ENCODE results near the gene CELF4.

CELF4 gene

DNA sequence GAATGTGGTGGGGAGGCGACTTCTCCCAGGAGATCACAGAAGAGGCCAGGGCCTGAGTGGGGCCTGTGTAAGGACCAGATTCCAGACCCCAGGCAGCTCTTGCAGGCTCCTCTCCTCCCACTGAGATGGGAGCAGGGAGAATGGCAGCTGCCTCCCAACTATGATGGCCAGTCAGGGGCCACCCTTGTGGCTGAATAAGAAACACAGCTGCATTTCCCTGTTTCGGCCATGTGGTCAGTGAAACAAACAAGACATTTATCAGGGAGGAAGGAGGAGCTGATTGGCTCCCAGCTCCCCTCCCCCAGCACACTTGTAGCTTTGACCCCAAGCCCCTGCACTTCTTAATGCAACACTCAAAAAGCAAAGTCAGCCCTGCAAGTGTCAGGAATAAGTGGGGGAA is 143.5 kb downstream of the CELF4 start:
- DNase-seq (ENCODE audit: low read depth in 3 of 3, low spot score in 1 of 3) = no peak

DNA sequence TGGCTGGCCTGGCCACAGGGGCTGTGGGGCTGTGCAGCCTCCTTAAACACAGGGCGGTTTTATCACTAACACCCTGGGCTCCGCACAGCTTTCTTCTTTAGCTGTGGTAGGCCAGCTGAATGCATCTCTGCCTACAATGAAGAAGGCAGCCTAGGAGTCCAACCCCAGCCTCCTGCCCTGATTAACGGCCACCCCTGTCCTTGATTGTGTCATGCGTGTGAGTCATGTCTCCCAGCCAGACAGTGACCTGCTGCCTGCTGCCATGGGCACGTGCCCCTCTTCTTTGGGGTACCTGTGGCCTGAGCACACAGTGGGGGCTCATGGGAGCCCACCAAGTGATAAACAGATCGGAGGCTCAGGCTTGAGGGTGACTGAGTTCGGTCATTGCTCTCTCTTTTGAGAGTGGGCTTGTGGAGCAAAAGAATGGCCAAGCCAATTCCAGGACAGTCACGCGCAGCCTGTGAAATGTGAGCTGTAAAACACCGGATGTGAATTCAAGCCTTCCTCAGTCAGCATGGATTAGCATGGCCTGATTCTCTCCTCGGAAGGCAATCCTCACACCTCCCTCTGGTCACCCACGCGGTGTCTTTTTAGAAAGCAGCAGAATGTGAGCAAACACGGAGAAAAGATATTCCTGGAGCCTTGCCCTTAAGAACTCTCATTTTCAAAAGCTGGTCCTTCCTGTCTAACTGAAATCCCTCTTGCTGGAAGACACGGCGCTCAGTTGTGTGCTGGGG is 144.1 kb downstream of the CELF4 start:
- DNase-seq (ENCODE audit: low read depth in 3 of 3, low spot score in 1 of 3) = no peak

- DNase-seq (ENCODE audit: low read depth in 3 of 3, low spot score in 1 of 3) = no peak
These were observed 145.2 kb downstream of the CELF4 start for GRCh38 chr18:37420315-37420880.

GRCh38 chr18:37419866-37420265 is 145.7 kb downstream of the CELF4 start:
- DNase-seq (ENCODE audit: low read depth in 3 of 3, low spot score in 1 of 3) = no peak

DNA sequence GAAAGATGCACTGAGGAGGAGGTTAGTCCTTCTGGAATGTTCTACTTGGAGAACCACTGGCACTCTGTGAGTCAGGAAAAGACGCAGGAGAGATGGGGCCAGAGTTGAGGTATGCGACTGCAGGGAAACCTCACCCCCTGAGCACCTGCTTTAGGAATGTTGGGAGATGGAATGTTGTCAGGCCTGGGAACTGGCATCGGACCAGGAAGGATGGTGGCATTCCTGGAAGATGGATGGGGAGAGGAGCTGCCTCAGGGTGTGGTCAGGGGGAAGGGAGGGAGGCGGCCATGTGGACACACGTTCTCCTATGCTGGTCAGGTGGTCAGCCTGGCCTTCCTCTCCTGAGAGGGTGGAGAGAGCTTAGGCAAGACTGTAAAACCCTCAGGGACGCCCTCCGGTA is 146.3 kb downstream of the CELF4 start:
- DNase-seq (ENCODE audit: low read depth in 3 of 3, low spot score in 1 of 3) = no peak

DNA sequence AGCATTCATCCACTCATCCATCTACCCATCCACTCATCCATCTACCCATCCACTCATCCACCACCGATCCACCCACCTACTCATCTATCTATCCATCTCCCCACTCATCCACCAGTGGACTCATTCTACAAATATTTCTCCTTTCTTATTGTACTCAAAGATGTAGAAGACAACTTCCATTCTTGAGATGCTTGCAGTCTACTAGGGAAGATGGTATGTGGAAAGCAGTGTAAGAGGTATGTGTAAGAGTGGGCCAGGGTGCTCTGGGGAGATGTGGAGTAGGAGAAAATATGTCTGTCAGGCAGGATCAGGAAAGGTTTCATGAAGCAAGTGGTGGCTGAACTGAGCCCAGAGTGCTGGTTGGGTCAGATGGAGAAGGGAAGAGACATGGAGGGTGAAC is 150.8 kb downstream of the CELF4 start:
- DNase-seq (ENCODE audit: low read depth in 3 of 3, low spot score in 1 of 3) = no peak

- no peak for DNase-seq (ENCODE audit: low read depth in 3 of 3, low spot score in 1 of 3)
These were observed 152.8 kb downstream of the CELF4 start for GRCh38 chr18:37412829-37413228.

DNA sequence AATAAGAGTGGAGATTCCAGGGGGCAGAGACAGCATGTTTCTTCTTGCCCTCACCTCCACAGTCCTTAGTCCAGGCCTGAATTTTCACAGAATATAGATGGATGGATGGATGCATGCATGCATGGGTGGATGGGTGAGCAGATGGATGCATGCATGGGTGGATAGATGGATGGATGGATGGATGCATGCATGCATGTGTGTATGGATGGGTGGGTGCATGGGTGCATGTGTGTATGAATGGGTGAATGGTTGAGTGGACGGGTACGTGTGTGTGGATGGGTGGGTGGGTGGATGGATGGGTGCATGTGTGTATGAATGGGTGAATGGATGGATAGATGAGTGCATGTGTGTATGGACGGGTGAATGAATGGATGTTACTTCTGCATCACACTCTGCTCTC is 153.3 kb downstream of the CELF4 start:
- no peak for DNase-seq (ENCODE audit: low read depth in 3 of 3, low spot score in 1 of 3)

DNA sequence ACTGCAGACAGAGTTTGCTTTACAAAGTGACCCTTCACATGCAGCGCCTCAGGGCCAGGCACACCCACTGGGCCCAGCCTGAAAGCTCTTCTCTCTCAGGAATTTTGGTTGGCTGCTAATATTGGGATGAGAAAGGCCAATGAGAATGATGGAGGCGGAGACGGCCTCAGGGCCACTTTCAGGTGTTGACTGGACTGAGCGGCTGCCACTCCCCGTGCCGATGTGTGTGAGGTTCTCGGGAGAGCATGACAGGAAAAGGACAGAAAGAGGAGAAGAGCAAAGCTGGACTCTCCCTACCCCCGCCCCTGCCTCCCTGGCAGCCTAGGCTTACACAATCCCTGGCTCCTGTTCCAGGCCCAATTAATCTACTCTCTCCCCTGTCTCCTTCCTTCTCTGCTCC is 155.7 kb downstream of the CELF4 start:
- DNase-seq (ENCODE audit: low read depth in 3 of 3, low spot score in 1 of 3) = no peak

DNA sequence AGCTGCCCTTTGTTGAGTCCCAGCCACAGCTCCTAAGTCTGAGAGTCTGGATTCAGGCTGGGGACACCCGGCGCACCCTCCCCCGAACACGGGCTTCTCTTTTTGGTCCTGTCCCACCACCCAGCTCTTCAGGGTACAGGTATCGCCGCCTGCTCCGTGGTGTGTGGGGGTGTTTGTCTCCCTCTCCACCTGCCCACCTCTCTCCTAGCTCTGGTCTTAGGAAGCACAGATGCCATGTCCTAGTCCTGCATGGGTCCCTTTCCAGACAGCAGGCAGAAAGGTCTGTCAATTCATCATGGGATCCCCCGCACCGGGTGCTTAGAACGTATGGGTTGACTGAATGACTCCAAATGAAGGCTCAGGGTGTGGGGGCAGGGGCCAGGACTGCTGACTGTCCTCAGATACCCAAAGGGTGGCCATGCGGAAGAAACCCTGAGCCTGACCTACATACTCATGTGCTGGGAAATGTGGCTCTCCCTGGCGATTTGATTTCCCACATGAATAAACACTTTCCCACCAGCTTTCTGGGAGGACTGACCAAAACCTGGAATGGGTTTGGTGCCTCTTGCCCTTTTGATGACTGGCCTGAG is 156.8 kb downstream of the CELF4 start:
- DNase-seq (ENCODE audit: low read depth in 3 of 3, low spot score in 1 of 3) = no peak

DNA sequence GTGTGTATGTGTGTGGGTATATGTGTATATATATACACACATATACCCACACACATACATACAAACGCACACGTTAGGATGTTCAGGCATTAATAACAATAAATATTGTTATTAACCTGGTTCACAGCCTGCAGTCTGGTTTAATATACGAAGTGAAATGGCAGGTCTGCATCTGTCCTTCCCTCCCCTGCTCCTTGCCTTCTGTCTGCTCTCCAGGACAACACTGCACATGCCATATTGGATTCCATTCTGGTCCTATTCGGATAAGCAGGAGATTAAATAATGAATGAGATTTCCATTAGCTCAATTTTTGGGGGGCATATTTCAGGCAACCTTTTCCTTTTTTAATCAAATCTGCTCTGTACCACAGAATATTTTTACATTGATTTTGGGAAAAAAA is 158.0 kb downstream of the CELF4 start:
- no peak for DNase-seq (ENCODE audit: low read depth in 3 of 3, low spot score in 1 of 3)

DNA sequence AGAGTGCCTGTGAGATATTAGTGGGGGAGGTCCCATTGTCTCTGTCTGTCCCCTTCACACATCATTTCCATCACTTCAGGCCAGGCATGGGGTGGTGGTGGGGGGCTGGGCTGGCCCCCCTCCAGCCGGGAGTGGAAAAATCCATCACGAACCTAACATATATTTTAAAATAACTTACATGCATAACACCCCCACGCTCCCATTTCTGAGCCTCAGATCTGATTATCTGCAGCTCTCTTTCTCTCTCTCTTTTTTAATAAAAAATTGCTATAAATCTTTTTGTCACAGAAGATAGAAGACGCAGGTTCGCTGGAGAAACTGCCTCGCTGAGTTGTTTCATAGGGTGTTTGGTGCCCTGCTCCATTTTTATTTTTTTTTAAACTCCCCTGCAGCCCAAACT is 159.8 kb downstream of the CELF4 start:
- DNase-seq (ENCODE audit: low read depth in 3 of 3, low spot score in 1 of 3) = no peak

GRCh38 chr18:37405229-37405628 is 160.4 kb downstream of the CELF4 start:
- no peak for DNase-seq (ENCODE audit: low read depth in 3 of 3, low spot score in 1 of 3)

DNA sequence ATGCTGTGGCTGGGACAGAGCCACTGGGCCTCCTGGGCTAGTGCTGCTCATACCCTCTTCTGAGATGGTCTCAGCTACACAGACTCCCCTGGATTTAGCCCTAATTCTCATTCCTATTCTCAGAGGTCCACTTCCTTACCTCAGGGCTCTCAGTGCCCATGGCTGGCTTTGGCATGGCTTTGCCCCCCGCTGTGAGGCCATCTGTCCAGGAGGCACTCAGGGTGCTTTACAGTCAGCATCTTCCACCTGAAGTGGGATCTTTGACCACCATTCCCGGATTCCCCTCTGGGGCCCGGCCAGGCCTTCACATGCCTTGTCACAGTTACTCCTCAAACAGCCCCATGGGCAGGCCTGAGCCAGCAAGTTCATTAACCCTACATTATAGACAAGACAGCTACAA is 161.8 kb downstream of the CELF4 start:
- DNase-seq (ENCODE audit: low read depth in 3 of 3, low spot score in 1 of 3) = no peak

DNA sequence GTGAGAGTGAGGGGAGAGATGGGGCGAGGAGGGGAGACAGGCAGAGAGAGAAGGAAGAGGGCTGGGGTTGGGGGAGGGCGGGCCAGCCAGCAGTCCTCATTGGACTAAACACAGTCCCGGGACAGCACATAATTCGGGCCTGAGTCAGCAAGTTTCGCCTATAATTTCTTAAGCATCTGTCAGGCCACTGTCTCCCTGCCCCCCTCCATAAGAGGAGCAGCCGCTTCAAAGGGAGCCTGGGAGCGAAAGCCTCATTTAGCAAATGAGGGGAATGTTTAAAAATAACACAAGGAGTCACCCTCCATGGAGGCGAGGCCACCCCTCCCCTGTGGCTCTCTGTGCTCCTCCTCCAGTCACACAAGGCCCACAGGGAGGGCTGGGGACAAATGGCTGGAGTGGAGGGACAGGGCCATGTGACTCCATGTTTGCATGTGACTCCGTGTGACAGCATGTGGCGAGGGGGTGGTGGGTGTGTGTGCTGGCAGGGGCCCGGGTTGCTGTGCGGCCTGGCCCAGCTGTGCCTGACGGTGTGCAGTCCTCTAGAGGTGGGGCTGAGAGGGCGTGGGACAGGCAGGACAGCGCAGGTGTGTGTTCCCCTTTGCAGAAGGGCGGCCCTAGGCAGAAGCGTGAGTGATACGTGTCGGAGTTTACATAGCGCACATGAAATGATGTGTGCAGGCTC is 162.4 kb downstream of the CELF4 start:
- no peak for DNase-seq (ENCODE audit: low read depth in 3 of 3, low spot score in 1 of 3)

DNA sequence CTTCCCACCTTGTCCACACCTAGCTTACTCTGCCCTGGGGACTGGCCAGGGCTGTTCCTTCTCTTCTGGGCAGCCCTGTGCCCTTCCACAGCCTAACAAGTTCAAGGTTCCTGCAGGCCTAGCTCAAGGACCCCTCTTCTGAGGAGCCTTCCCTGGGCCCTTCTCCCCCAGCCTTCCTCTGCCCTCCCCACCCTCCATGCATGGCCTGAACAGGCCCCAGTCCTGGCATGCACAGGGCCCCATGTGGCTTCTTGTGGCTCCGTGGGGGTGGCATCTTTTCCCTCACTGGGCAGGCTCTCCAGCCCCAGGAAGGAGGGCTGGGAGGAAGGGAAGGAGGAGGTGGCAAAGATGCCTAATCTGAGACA is 162.9 kb downstream of the CELF4 start:
- DNase-seq (ENCODE audit: low read depth in 3 of 3, low spot score in 1 of 3) = no peak

DNA sequence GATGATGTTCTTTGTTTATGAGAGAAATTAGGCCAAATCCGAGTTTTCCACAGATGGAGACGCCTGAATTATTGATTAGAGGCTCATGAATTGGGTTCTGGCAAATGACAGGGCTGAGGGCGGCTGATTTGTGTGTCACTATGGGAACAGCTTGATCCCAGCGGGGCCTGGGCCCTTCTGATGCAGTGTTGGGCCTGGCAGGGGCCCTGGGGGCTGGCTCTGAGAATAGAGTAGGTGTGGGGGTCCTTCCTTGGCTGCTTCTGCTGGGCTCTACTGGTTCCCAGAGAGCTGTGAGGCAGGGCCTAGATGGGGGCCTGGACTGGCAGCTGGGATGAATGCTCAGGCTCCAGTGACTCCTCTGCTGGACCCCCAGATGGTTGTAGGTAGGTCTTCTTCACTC is 164.8 kb downstream of the CELF4 start:
- DNase-seq (ENCODE audit: low read depth in 3 of 3, low spot score in 1 of 3) = no peak

GRCh38 chr18:37398248-37398920 is 167.2 kb downstream of the CELF4 start:
- DNase-seq (ENCODE audit: low read depth in 3 of 3, low spot score in 1 of 3) = no peak

DNA sequence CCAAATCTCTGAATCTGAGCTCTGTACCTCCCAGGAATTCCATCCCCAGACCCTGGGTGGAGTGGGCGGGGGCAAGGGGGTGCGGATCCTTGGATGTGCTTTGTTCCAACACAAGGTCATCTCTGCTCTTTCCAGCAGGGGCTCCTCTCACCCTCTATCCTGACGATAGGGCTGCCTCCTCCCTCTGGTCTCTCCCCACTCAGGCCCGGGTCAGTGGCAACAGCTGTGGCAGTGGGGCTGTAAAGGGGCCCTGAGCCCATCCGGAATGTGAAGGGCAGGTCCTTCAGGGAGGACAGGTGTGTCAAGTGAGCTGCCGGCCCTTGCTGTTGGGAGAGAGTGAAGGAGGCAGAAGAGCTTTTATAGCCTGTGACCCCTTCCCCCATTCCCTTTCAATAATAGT is 167.8 kb downstream of the CELF4 start:
- no peak for DNase-seq (ENCODE audit: low read depth in 3 of 3, low spot score in 1 of 3)

DNA sequence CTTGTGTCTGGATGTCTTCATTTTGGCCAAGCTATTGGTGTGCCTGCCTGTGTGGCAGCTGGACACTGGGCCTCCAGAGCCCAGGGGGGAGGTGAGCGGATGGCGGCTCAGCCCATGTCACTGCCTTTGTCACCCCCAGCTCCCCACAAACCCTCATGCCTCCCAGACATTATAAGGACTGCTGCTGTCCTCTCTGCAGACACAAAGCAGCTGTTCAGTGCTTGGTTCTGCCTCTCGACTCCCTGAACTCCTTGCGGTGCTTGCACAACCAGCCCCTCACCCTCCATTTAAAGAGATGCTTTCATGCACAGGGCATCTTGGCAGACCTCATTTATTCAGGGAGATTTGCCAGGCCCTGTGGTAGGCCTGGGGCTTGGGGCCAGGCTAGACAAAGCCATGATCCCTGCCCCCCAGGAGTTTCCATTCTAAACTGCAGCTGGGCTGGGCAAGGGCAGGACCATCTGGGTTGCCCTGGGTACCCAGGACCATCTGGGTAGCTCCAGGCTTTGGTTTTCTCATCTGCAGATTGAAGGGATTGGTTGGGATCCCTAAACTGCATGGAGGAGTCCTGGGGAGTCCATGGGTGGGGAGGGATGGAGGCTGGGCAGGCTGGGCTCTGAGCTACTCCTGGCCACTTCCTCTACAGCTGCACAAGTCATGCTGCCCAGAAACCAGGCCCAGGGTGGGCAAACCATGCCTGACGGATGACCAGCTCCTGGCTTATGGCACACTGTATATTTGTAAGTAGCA is 168.5 kb downstream of the CELF4 start:
- no peak for DNase-seq (ENCODE audit: low read depth in 3 of 3, low spot score in 1 of 3)

GRCh38 chr18:37395631-37396030 is 170.0 kb downstream of the CELF4 start:
- DNase-seq (ENCODE audit: low read depth in 3 of 3, low spot score in 1 of 3) = no peak

All from stimulated activated CD4-positive, alpha-beta T cell treated with anti-CD3 and anti-CD28 coated beads, TNF-alpha, amount 100 ng/mL, for 1 hour (primary cell).